HepG2 (cell line): ENCODE data around the gene RASGRP4. TPM values are rescaled to one million over a fixed set of nuclear protein-coding genes. Genes with fewer than 3 reads are reported as not detected.

Experiments used
- CERS6 ChIP-seq: sonication (generic); formaldehyde crosslinking; IDR thresholded peaks from 2 replicates; pipeline ENCODE4 v1.5.0; 2020; ENCODE audit warnings: missing genetic modification reagents
- ETV5 ChIP-seq: IDR thresholded peaks from 2 replicates; pipeline ENCODE4 v1.6.1; 2018; ENCODE audit warnings: missing biosample characterization, missing genetic modification reagents, inconsistent platforms, borderline replicate concordance
- GATA4 ChIP-seq: sonication (generic); IDR thresholded peaks from 2 replicates; pipeline ENCODE4 v1.6.1; 2016; ENCODE audit warnings: antibody characterized with exemption, low read depth, borderline replicate concordance
- KDM3A ChIP-seq: IDR thresholded peaks from 2 replicates; pipeline ENCODE4 v1.6.1; 2018; ENCODE audit warnings: low read depth, missing compliant biosample characterization
- KDM5B ChIP-seq: sonication (generic); formaldehyde crosslinking; IDR thresholded peaks from 2 replicates; pipeline ENCODE4 v1.4.0; 2020; ENCODE audit warnings: missing genetic modification reagents, mild to moderate bottlenecking, borderline replicate concordance
- MBD4 ChIP-seq: IDR thresholded peaks from 2 replicates; pipeline ENCODE4 v1.6.1; 2012; ENCODE audit warnings: low read length, inconsistent platforms, borderline replicate concordance
- MXD1 ChIP-seq: sonication (generic); formaldehyde crosslinking; IDR thresholded peaks from 2 replicates; pipeline ENCODE4 v1.4.0; 2020; ENCODE audit warnings: mild to moderate bottlenecking, missing genetic modification reagents
- NFE2 ChIP-seq: sonication (generic); formaldehyde crosslinking; IDR thresholded peaks from 2 replicates; pipeline ENCODE4 v1.4.0; 2020; ENCODE audit warnings: missing genetic modification reagents
- NONO ChIP-seq, 2 experiments: fragments of 450-650 bp in 1 of 2; sonication (generic) in 1 of 2; formaldehyde crosslinking in 1 of 2; IDR thresholded peaks in 1 of 2; conservative IDR thresholded peaks in 1 of 2; 2 replicates each; pipeline versions ENCODE4 v1.6.1 to v1.8.0; 2017 to 2022; ENCODE audit warnings: mild to moderate bottlenecking in 1 of 2, missing genetic modification reagents in 1 of 2, moderate library complexity in 1 of 2
- PITX1 ChIP-seq: sonication (generic); formaldehyde crosslinking; IDR thresholded peaks from 2 replicates; pipeline ENCODE4 v1.5.1; 2020; ENCODE audit warnings: mild to moderate bottlenecking, missing genetic modification reagents
- POLR2AphosphoS5 ChIP-seq: IDR thresholded peaks from 2 replicates; pipeline ENCODE4 v1.6.1; 2012; ENCODE audit warnings: low read depth, low read length
- POLR2G ChIP-seq: fragments of 200-400 bp; formaldehyde crosslinking; IDR thresholded peaks from 2 replicates; pipeline ENCODE4 v1.6.1; 2018; ENCODE audit warnings: mild to moderate bottlenecking, low read depth, low read length, moderate library complexity
- RCOR2 ChIP-seq: IDR thresholded peaks from 2 replicates; pipeline ENCODE4 v1.6.1; 2016; ENCODE audit warnings: missing biosample characterization, missing genetic modification reagents
- TRIM24 ChIP-seq: sonication (generic); formaldehyde crosslinking; IDR thresholded peaks from 2 replicates; pipeline ENCODE4 v1.8.0; 2022; ENCODE audit warnings: mild to moderate bottlenecking, missing genetic modification reagents
- YY1 ChIP-seq: IDR thresholded peaks from 2 replicates; pipeline ENCODE4 v1.6.1; 2011; ENCODE audit warnings: low read length, low read depth, moderate library complexity, mild to moderate bottlenecking; ENCODE audit not compliant: insufficient read depth, insufficient replicate concordance
- ZBTB25 ChIP-seq: IDR thresholded peaks from 2 replicates; pipeline ENCODE4 v1.6.1; 2018; ENCODE audit warnings: missing genetic modification reagents
- ZBTB37 ChIP-seq: sonication (generic); formaldehyde crosslinking; IDR thresholded peaks from 2 replicates; pipeline ENCODE4 v1.4.0; 2020; ENCODE audit warnings: mild to moderate bottlenecking, missing genetic modification reagents
- ZHX1 ChIP-seq: sonication (generic); formaldehyde crosslinking; IDR thresholded peaks from 2 replicates; pipeline ENCODE4 v1.8.1; 2022; ENCODE audit warnings: low read depth, mild to moderate bottlenecking, missing genetic modification reagents
- ZMAT3 ChIP-seq: sonication (generic); formaldehyde crosslinking; conservative IDR thresholded peaks from 2 replicates; pipeline ENCODE4 v1.7.0; 2021; ENCODE audit warnings: missing genetic modification reagents
- ZNF160 ChIP-seq: sonication (generic); formaldehyde crosslinking; IDR thresholded peaks from 2 replicates; pipeline ENCODE4 v1.8.0; 2022; ENCODE audit warnings: mild to moderate bottlenecking, inconsistent platforms, missing genetic modification reagents
- ZNF24 ChIP-seq: fragments of 450-650 bp; IDR thresholded peaks from 2 replicates; pipeline ENCODE4 v1.6.1; 2017; ENCODE audit warnings: antibody characterized with exemption, mild to moderate bottlenecking
- ZNF414 ChIP-seq: sonication (generic); formaldehyde crosslinking; IDR thresholded peaks from 2 replicates; pipeline ENCODE4 v1.5.0; 2020; ENCODE audit warnings: missing genetic modification reagents
- ZNF441 ChIP-seq: sonication (generic); formaldehyde crosslinking; IDR thresholded peaks from 2 replicates; pipeline ENCODE4 v1.7.0; 2021; ENCODE audit warnings: missing genetic modification reagents, borderline replicate concordance
- ZNF589 ChIP-seq: sonication (generic); formaldehyde crosslinking; conservative IDR thresholded peaks from 2 replicates; pipeline ENCODE4 v1.8.0; 2022; ENCODE audit warnings: mild to moderate bottlenecking, moderate library complexity, missing genetic modification reagents
- ZNF616 ChIP-seq: sonication (generic); formaldehyde crosslinking; IDR thresholded peaks from 2 replicates; pipeline ENCODE4 v1.5.0; 2020; ENCODE audit warnings: low read depth, mild to moderate bottlenecking, missing genetic modification reagents
- polyA plus RNA-seq, 8 experiments: library from polyadenylated mRNA; depleted of rRNA in 3 of 8; stranded (reverse) in 7 of 8; unstranded in 1 of 8; fragments of >200 nt; fragmentation: Illumina TruSeq in 4 of 8; extraction: Trizol in 4 of 8; gene quantifications; 2 replicates each; pipeline versions ENCODE4 v1.2.1 to v1.2.3, GENCODE V29; 2011 to 2016; ENCODE audit warnings: low read depth in 4 of 8, missing spikeins in 1 of 8, mixed read lengths in 1 of 8; ENCODE audit not compliant: insufficient read depth in 1 of 8
- total RNA-seq, 5 experiments: library from RNA; depleted of rRNA; stranded (reverse); fragments of >200 nt; fragmentation: Illumina TruSeq; extraction: Trizol; gene quantifications; 2 replicates each; pipeline ENCODE4 v1.2.3, GENCODE V29; 2016; ENCODE audit warnings: low read depth in 1 of 5

RASGRP4 gene
- total and polyA plus RNA-seq, 2 of the 13 experiments (the other 11 are each of a cell fraction or from before 2014, with no cell fraction given), result not detected

GRCh38 chr19:38402623-38402966 is 23.4 kb downstream of the RASGRP4 start (continued):
- TF ChIP-seq ZNF160, result no peak
- TF ChIP-seq GATA4, result no peak
- TF ChIP-seq ZNF616 (CRISPR knock-in tag), result no peak
- TF ChIP-seq KDM5B (CRISPR knock-in tag), result no peak
- TF ChIP-seq YY1, result no peak
- TF ChIP-seq CERS6 (CRISPR knock-in tag), result no peak
- TF ChIP-seq MBD4, result no peak
- TF ChIP-seq ZNF589 (CRISPR knock-in tag), result no peak
- TF ChIP-seq ZBTB25 (CRISPR knock-in tag), result no peak
- TF ChIP-seq ZNF414 (CRISPR knock-in tag), result no peak
- TF ChIP-seq ZHX1 (CRISPR knock-in tag), result no peak
- no peak for TF ChIP-seq POLR2G
- 0 out of 2 replicates have a peak, but pooled peaks have one; percentile 9 for TF ChIP-seq RCOR2 (CRISPR knock-in tag)
- TF ChIP-seq TRIM24, result no peak
- TF ChIP-seq ETV5 (CRISPR knock-in tag), result no peak
- peak; percentile 21; the same call in 1 of the 2 replicates for TF ChIP-seq ZMAT3 (CRISPR knock-in tag)
- TF ChIP-seq ZNF441, result no peak
- no peak for TF ChIP-seq NONO (IDR thresholded peaks at IDR 0.05)
- TF ChIP-seq NONO (CRISPR knock-in tag; conservative IDR thresholded peaks at IDR 0.05), result no peak
- TF ChIP-seq NFE2 (CRISPR knock-in tag), result no peak
- TF ChIP-seq PITX1 (CRISPR knock-in tag), result no peak
- TF ChIP-seq ZNF24, result no peak
- peak; percentile 46; the same call in 1 of the 2 replicates for TF ChIP-seq POLR2AphosphoS5
- TF ChIP-seq ZBTB37, result no peak
- no peak for TF ChIP-seq MXD1 (CRISPR knock-in tag)
- no peak for TF ChIP-seq KDM3A (CRISPR knock-in tag)
